GM18505 (cell line): ENCODE measurements around the gene EML1.

Experiments
- ATAC-seq: cut with Tn5 transposase; IDR thresholded peaks from one replicate; pipeline ENCODE4 v1.9.1; 2021; ENCODE audit not compliant: unreplicated experiment
- POLR2A ChIP-seq: IDR thresholded peaks from 4 replicates; pipeline ENCODE4 v1.6.1; 2011; ENCODE audit warnings: borderline replicate concordance; ENCODE audit not compliant: insufficient read depth, insufficient read length; ENCODE audit errors: extremely low read depth

The EML1 gene

DNA sequence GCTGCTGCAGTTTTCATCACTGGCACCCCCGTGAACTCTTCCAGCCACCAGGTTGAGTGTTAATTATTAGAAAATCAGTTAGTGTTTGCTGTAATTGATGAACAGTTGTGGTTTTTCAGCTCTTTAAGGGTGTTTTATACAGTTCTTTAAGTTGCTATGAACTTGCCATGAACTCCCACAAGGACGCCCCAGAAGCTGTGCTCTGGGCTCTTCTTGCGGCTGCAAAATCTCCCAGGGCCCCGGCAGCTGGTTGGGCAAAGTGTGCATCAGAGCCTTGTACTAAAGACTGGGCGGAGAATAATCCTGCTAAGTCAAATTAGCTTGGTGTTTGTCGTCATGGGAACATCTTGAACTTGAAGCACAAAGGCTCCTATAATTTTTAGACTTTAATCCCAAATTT, 82.2 kb downstream of the EML1 start:
- no peak for ATAC-seq
- no peak for TF ChIP-seq POLR2A

DNA sequence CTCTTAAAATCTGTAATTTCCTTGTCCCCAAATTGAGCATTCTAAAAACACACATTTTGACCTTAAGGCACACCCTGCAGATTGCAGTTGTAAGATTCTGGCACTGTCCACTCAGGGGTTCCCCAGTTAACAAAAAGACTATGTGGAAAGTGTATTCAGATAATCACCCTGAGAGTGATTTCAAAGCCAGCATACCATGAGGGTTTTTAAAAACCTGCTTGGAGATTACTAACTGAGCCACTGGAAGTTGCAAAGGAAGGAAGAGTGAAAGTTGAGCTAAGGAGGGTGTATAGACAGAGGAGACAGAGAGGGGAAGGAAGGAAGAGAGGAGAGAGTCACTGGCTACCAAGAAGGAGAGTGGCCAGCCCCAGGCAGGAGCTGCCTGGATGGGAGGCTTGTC, 82.6 kb downstream of the EML1 start:
- no peak for ATAC-seq
- no peak for TF ChIP-seq POLR2A

DNA sequence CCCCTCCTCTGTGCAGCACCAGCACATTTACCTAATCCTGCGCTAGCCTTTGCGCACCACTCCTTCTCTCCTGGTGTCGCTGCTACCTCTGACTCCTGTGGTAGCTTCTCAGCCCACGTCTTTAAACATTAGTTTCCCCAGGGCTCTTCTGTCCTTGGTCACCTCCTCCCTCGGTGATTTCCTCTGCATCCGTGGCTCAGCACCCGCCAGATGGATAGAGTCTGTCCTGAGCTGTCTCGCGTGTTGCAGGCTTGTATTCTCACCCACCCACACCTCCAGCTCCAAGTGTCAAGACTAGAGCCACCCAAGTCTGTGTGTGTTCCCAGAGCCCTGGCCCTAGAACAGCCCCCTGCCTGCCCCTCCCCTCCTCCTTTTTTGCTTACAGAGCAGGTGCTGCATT, 83.2 kb downstream of the EML1 start:
- ATAC-seq: no peak

DNA sequence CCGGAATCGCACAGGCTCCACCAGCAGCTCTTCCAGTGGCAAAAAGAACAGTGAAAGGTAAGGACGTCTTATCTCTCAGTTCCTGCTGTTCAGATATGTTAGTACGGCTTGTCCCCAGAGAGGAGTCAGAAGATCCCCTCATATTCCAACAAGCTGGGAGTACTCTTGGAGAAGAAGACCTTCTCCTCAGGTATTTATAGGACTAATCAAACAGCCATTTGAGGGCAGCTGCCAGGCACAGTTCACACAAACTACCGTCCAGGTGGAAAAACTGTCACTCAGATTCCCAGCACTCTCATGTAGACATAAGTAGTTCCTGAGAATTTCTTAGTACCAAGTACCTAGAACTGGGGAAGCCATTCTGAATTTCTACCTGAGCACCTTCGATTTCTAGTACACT, 85.3 kb downstream of the EML1 start:
- no peak for ATAC-seq
- TF ChIP-seq POLR2A: no peak

More for the DNA sequence above, 83.2 kb downstream of the EML1 start:
- TF ChIP-seq POLR2A: no peak

DNA sequence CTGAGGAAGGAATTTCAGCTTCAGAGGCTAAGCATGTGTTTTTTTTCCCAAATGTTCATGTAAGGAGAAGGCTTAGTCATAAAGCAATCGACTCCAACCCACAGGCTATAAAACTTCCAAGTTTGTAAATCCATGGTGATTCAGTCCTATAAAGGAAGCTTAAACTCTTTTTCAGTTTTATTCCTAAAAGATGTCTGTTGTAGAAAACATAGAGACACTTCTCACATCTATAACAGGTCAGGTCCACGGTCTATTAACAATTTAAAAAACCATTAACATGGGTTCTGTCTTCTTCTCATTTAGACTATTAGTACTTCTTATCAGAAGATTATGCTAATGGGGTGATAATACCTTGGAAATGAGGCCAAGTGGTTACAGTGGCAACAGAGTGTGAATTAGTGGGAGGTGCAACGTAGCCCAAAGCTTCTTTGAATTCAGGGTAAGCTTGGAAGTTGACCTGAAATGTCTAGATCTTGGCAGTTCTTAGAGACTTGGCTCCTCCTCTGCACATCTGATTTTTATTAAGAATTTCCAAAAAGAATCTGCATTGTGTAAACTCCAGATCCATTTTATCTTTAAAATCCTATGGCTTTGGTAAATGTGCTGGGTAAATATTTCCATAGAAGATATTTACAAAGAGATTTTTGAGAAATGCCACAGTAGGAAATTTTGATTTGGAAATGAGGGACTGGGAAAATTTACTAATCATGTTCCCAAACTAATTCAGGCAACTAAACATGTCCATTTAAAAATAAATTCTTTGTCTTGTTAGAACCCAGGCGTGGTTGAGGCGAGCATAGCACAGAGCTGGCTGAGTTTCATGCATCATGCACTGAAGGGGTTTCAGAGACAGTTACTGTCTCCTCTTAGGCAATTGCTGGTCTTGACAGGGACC, 86.4 kb downstream of the EML1 start:
- no peak for ATAC-seq
- TF ChIP-seq POLR2A: no peak

DNA sequence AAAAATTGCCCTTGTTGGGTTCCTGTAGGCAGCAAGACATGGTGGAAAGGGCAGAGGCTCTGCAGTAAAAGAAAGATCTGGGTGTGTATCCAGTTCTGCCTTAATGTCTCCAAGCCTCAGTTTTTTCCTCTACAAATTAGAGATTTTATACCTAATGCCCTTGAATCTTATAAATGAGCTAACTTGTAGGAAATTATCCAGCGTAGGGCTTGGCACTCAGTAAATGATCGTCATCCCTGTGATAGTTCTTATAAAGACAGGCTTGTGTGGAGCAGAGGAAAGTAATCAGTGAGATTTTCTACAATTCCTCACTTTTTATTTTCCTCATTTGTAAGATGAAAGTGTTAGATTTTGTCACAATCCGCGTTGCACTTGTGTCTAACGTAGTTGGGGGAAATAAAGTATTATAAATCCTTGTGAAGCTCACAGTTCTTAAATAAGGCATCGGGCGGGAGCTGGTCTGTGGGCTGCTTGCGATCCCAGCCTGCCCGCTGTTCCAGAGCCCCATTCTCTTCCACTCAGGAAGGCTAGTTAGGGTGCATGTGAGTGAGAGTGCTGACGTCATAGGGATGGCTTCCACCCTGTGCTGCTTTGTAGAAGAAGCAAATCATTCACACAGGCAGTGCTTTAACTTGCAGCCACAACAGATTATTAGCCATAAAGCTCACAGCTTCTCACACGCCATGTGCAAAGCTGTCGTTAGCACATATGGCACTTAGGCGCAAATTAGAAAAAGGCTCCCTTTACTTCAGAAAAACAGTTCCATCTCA, 87.6 kb downstream of the EML1 start:
- ATAC-seq: no peak
- TF ChIP-seq POLR2A: no peak

DNA sequence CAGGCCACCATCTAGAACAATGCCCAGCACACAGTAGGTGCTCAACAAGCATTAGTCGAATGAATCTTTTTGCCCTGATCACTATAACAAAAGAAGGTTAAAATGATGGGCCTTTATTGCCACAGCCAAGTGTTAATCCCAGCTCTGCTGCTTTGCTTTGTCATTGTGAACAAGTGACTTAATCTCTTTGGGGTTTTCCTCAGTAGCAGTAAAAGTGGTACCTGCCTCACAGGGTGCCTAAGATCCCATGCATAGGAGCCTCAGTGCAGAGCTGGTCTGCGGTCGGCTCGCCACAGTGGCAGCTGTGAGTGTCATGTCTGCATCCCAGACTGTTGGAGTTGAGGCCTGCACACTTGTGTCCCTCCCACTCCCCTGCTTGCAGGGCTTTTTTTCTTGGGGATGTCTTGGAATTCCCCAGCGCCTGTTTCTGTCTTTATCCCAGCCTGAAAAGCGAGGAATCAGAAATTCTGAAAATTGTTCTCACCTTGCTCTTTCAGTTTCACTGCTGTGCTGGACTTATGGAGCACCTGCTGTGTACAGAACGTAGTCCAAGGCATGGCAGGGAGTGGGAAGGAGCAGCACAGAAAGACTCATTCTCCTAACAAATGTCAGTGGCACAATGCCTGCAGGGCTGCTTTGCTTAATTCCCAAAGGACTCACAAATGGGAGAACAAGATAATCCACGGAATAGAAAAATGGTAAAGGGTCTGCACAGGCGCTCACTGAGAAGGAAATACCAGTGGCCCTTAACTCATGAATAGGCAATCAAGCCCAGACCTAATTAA, 90.8 kb downstream of the EML1 start:
- TF ChIP-seq POLR2A: no peak

DNA sequence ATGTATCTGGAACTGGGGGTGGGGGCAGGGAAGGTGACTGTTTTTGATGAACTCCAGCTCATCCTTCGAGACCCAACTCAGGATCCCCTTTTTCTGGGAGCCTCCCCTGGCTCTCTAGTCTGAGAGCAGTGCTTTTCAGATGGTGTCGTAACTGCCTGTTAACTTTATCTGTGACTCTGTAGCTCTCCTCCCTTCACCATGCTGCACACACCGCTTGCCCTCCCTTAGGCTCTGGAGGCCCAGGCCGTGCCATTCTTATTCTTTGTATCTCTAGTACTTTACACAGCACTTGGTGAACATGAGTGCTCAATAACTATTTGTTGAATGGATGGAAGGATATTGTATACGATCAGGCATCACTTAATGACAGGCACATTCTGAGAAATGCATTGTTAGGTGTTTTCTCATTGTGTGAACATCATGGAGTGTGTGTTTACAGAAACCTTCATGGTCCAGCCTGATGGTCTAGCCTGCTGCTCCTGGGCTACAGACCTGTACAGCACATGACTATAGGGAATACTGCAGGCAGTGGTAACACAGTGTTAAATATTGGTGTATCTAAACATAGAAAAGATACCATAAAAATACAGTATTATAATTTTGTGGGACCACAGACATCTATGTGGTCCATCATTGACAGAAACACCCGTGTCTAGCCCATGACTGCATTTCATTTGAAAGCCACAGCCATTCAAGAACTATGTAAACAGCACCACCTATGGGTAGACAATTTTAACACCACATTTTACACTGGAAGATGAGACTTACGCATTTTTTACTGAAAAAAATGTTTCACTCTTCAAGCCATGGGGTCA, 91.8 kb downstream of the EML1 start:
- no peak for ATAC-seq
- no peak for TF ChIP-seq POLR2A

More for the DNA sequence above, 90.8 kb downstream of the EML1 start:
- no peak for ATAC-seq

DNA sequence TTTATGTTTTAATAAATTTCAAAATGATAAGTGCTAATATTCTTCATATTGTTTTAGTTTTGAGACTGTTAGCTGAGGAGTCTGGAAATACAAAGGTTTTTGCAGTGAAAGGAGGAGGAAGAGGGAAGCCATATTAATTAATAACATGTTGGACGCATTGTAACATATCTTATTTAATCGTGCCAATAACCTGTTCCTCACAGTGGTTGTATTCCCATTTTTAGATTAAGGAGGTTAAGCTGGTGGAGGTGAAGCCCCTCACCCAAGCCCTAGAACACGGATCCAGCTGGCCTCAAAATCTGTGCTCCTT, 92.4 kb downstream of the EML1 start:
- ATAC-seq: no peak
- no peak for TF ChIP-seq POLR2A

DNA sequence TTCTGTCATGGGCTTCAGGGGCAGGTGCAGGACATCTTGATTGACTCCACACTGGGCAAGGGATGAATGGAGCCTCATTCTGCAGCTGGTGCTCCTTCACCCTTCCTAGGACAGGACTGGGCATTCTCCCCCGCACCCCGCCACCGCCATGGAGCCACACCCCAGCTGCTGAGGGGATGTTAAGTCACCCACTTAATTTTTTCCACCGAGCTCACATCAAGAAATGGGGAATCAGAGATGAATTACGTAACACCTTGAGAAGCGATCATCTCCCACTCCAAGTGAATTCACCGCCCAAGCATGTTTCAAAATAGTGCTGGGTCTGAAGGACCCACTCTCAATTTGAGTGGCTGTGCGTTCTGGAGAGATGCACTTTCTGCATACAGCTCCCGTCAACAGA, 94.2 kb downstream of the EML1 start:
- no peak for ATAC-seq
- no peak for TF ChIP-seq POLR2A

DNA sequence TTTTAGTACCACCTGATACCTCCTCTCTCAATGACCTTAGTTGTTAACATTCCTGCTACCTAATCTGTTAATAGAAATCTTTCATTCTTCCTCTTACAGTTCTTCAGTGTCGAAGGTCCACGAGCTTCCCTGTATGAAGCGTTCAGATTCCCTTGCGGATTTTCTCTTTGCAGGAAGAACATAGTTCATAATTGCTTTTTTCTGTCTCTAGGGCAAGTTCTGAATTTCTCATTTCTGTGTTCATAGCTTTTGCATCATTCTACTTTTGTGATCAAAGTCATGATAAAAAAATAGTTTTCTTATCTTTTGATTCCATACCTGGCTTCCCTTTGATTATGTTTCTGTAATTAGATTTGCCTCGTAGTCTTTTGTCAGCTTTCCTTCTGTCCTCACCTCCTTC, 94.9 kb downstream of the EML1 start:
- no peak for ATAC-seq
- TF ChIP-seq POLR2A: no peak

DNA sequence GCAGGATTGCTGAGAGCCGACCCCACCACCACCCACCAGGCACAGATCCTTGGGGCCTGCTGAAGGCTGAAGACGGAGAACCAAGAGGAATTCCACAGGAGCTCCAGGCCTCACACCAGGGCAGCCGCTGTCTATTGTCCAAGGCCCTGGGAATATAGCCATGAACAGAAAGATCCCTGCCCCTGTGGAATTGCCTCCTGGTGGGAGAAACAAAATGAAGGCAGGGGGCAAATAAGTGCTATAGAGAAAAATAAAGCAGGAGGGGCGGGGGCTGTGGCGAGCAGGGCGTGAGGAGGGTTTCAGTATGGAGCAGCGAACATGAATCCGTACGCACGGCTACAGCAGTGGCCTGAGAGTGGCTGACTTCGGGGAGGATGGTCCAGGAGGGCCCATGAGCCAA, 96.1 kb downstream of the EML1 start:
- no peak for TF ChIP-seq POLR2A
- no peak for ATAC-seq

DNA sequence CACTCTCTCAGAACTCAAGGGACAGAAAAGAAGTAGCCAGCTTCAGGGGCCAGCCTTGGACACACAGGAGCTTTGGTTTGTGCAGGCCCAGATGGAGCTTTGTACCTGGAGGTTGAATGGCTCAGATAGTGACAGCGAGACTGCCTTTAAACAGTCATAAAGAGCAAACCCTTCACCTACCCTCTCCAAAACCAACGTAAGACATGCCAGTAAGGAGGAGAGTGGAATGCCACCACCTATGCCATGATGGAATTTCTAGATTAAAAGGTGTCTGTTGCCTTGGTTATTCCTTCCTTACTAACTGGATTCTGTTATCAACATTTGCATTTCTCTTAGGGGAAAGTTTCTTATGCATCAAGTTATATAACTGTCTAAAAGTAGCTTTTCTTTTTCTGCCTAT, 98.1 kb downstream of the EML1 start:
- TF ChIP-seq POLR2A: no peak
- ATAC-seq: no peak
